Stimulated activated naive CD4-positive, alpha-beta T cell treated with Interleukin-2 at 50 U/mL for 16 hours (primary cell): ENCODE results near the gene DGKI.

ENCODE experiments used
- DNase-seq: peaks from one replicate; lab custom pipeline; 2025; lab: John Stamatoyannopoulos, UW

Gene DGKI

GRCh38 chr7:137411446-137411845, 435.3 kb downstream of the DGKI start:
- no peak for DNase-seq

GRCh38 chr7:137408126-137408525, 438.6 kb downstream of the DGKI start:
- DNase-seq = no peak

GRCh38 chr7:137407078-137407477, 439.7 kb downstream of the DGKI start:
- DNase-seq = no peak

- DNase-seq = no peak
These were observed 442.0 kb downstream of the DGKI start for GRCh38 chr7:137404660-137405317.

- DNase-seq = no peak
These were observed 443.4 kb downstream of the DGKI start for GRCh38 chr7:137403353-137403695.

- DNase-seq = no peak
These were observed 444.0 kb downstream of the DGKI start for GRCh38 chr7:137402536-137403352.

- no peak for DNase-seq
These were observed 446.6 kb downstream of the DGKI start for GRCh38 chr7:137399827-137400823.

- DNase-seq = no peak
These were observed 450.7 kb downstream of the DGKI start for GRCh38 chr7:137396051-137396450.

- no peak for DNase-seq
These were observed 451.4 kb downstream of the DGKI start for GRCh38 chr7:137395420-137395819.

- no peak for DNase-seq
These were observed 453.2 kb downstream of the DGKI start for GRCh38 chr7:137393570-137393969.

GRCh38 chr7:137390076-137390475, 456.7 kb downstream of the DGKI start:
- DNase-seq = no peak

- DNase-seq = no peak
These were observed 457.9 kb downstream of the DGKI start for GRCh38 chr7:137388916-137389315.

- no peak for DNase-seq
These were observed 459.8 kb downstream of the DGKI start for GRCh38 chr7:137386966-137387365.

GRCh38 chr7:137381045-137381444, 465.7 kb downstream of the DGKI start:
- no peak for DNase-seq

- no peak for DNase-seq
These were observed 473.3 kb downstream of the DGKI start for GRCh38 chr7:137373507-137373906.

GRCh38 chr7:137371616-137372015, 475.2 kb downstream of the DGKI start:
- DNase-seq = no peak

GRCh38 chr7:137366995-137367394, 479.8 kb downstream of the DGKI start:
- no peak for DNase-seq

GRCh38 chr7:137363683-137364082, 483.1 kb downstream of the DGKI start:
- no peak for DNase-seq

- no peak for DNase-seq
These were observed 486.6 kb downstream of the DGKI start for GRCh38 chr7:137360087-137360679.

- DNase-seq = no peak
These were observed 491.8 kb downstream of the DGKI start for GRCh38 chr7:137354961-137355360.

- DNase-seq = no peak
These were observed 492.4 kb downstream of the DGKI start for GRCh38 chr7:137354396-137354795.

- DNase-seq = no peak
These were observed 494.8 kb downstream of the DGKI start for GRCh38 chr7:137351941-137352340.
